HEK293 (cell line): ENCODE data around the gene PIGR.

ENCODE experiments used
- CTCF ChIA-PET: fragments of 350-600 bp; formaldehyde crosslinking; extraction: SDS; loops from one replicate; lab custom pipeline; 2021; ENCODE audit warnings: antibody characterized with exemption; lab: Yijun Ruan, JAX
- POLR2A ChIA-PET: fragments of 300-600 bp; formaldehyde crosslinking; extraction: SDS; loops from one replicate; lab custom pipeline; 2020; ENCODE audit warnings: antibody characterized with exemption, inconsistent platforms; lab: Yijun Ruan, JAX
- H3K27ac ChIP-seq: fragments of 200-500 bp; sonication (Bioruptor generic); 2 replicates; pipeline ENCODE4 v1.5.1; 2014; ENCODE audit warnings: low read depth, low read length, control low read depth, inconsistent platforms; ENCODE audit errors: extremely low read depth
- H3K36me3 ChIP-seq, 2 experiments: fragments of 200-500 bp in 1 of 2; sonication (Bioruptor generic) in 1 of 2; 1 replicate in 1 of 2; 2 replicates in 1 of 2; pipeline ENCODE4 v1.5.1; 2014 to 2017; ENCODE audit warnings: inconsistent platforms in 2 of 2, low read length in 2 of 2; ENCODE audit not compliant: control insufficient read depth in 2 of 2, insufficient read depth in 1 of 2
- H3K4me1 ChIP-seq: fragments of 200-500 bp; sonication (Bioruptor generic); 2 replicates; pipeline ENCODE4 v1.5.1; 2014; ENCODE audit warnings: mild to moderate bottlenecking, low read length, inconsistent platforms; ENCODE audit not compliant: control insufficient read depth, insufficient read depth
- H3K4me3 ChIP-seq: 2 replicates; pipeline ENCODE4 v1.5.1; 2011; ENCODE audit warnings: low read depth, mild to moderate bottlenecking, control low read depth, low read length, moderate library complexity
- H3K9me3 ChIP-seq: fragments of 200-500 bp; sonication (Bioruptor generic); 2 replicates; pipeline ENCODE4 v1.5.1; 2014; ENCODE audit warnings: low read depth, low read length, inconsistent platforms; ENCODE audit not compliant: control insufficient read depth, insufficient read depth
- GLI2 ChIP-seq: fragments of 450-650 bp; formaldehyde crosslinking; IDR thresholded peaks from 2 replicates; pipeline ENCODE4; 2017; ENCODE audit warnings: missing biosample characterization, missing genetic modification characterization, low read depth, borderline replicate concordance
- KLF10 ChIP-seq: fragments of 450-650 bp; IDR thresholded peaks from 2 replicates; pipeline ENCODE4 v1.5.1; 2018; ENCODE audit warnings: missing biosample characterization, mild to moderate bottlenecking, missing genetic modification characterization
- OSR2 ChIP-seq: fragments of 450-650 bp; formaldehyde crosslinking; IDR thresholded peaks from 2 replicates; pipeline ENCODE4 v1.5.1; 2016; ENCODE audit warnings: missing biosample characterization, missing genetic modification characterization
- OVOL3 ChIP-seq: fragments of 450-650 bp; formaldehyde crosslinking; IDR thresholded peaks from 2 replicates; pipeline ENCODE4 v1.5.1; 2016; ENCODE audit warnings: missing biosample characterization, missing genetic modification characterization
- SP7 ChIP-seq: fragments of 450-650 bp; formaldehyde crosslinking; IDR thresholded peaks from 2 replicates; pipeline ENCODE4 v1.5.1; 2016; ENCODE audit warnings: missing biosample characterization, missing genetic modification characterization
- ZFHX2 ChIP-seq: fragments of 450-650 bp; formaldehyde crosslinking; conservative IDR thresholded peaks from 2 replicates; pipeline ENCODE4 v1.5.1; 2016; ENCODE audit warnings: missing biosample characterization, missing genetic modification characterization
- ZNF10 ChIP-seq: fragments of 450-650 bp; formaldehyde crosslinking; IDR thresholded peaks from 2 replicates; pipeline ENCODE4 v1.5.1; 2017; ENCODE audit warnings: missing biosample characterization, missing genetic modification characterization
- ZNF112 ChIP-seq: fragments of 450-650 bp; formaldehyde crosslinking; IDR thresholded peaks from 2 replicates; pipeline ENCODE4 v1.5.0; 2017; ENCODE audit warnings: missing biosample characterization, missing genetic modification characterization
- ZNF16 ChIP-seq: fragments of 450-650 bp; formaldehyde crosslinking; IDR thresholded peaks from 2 replicates; pipeline ENCODE4 v1.5.1; 2016; ENCODE audit warnings: low read depth, missing biosample characterization, missing genetic modification characterization
- ZNF426 ChIP-seq: fragments of 450-650 bp; formaldehyde crosslinking; IDR thresholded peaks from 2 replicates; pipeline ENCODE4 v1.5.1; 2017; ENCODE audit warnings: missing biosample characterization, missing genetic modification characterization, mild to moderate bottlenecking, inconsistent platforms, moderate library complexity
- ZNF624 ChIP-seq: fragments of 450-650 bp; formaldehyde crosslinking; IDR thresholded peaks from 2 replicates; pipeline ENCODE4 v1.5.1; 2017; ENCODE audit warnings: missing biosample characterization, missing genetic modification characterization
- ZNF747 ChIP-seq: fragments of 450-650 bp; formaldehyde crosslinking; IDR thresholded peaks from 2 replicates; pipeline ENCODE4 v1.5.1; 2016; ENCODE audit warnings: missing biosample characterization, missing genetic modification characterization
- ZNF777 ChIP-seq: fragments of 450-650 bp; formaldehyde crosslinking; IDR thresholded peaks from 2 replicates; pipeline ENCODE4 v1.5.1; 2017; ENCODE audit warnings: missing biosample characterization, missing genetic modification characterization, borderline replicate concordance
- TF ChIP-seq, protein P1 (sequence below): fragments of 450-650 bp; formaldehyde crosslinking; IDR thresholded peaks from 2 replicates; pipeline ENCODE4 v1.5.1; 2017; ENCODE audit warnings: missing biosample characterization, missing genetic modification characterization
- TF ChIP-seq, protein P2 (sequence below): fragments of 450-650 bp; formaldehyde crosslinking; IDR thresholded peaks from 2 replicates; pipeline ENCODE4 v1.5.1; 2016; ENCODE audit warnings: missing biosample characterization, missing genetic modification characterization
- TF ChIP-seq, protein P3 (sequence below): fragments of 450-650 bp; formaldehyde crosslinking; IDR thresholded peaks from 2 replicates; pipeline ENCODE4 v1.5.1; 2017; ENCODE audit warnings: missing biosample characterization, mild to moderate bottlenecking, missing genetic modification characterization, moderate library complexity
- TF ChIP-seq, protein P4 (sequence below): fragments of 450-650 bp; formaldehyde crosslinking; IDR thresholded peaks from 2 replicates; pipeline ENCODE4 v1.5.1; 2016; ENCODE audit warnings: missing biosample characterization, missing genetic modification characterization
- TF ChIP-seq, protein P5 (sequence below): fragments of 450-650 bp; formaldehyde crosslinking; IDR thresholded peaks from 2 replicates; pipeline ENCODE4 v1.5.1; 2016; ENCODE audit warnings: missing biosample characterization, missing genetic modification characterization
- TF ChIP-seq, protein P6 (sequence below): fragments of 450-650 bp; formaldehyde crosslinking; conservative IDR thresholded peaks from 2 replicates; pipeline ENCODE4 v1.5.1; 2016; ENCODE audit warnings: low read depth, missing biosample characterization, missing genetic modification characterization

Gene PIGR

DNA sequence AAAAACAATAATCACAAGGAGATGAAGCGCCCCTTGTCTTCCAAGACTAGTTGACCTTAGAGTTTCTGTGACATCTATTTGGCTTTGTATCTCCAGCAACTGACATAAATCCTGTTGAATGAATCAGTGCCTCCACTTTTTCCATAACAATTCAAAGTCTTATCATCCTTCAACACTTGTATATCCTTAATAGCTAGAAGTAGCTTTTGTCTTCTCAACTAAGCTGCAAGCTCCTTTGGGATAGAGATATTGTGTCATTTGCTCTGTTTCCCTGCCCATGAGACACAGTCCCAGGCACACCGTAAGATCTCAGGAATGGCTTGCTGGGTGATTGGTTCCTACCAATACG lies 5.7 kb downstream of the PIGR start (continued):
- TF ChIP-seq, protein P1, sequence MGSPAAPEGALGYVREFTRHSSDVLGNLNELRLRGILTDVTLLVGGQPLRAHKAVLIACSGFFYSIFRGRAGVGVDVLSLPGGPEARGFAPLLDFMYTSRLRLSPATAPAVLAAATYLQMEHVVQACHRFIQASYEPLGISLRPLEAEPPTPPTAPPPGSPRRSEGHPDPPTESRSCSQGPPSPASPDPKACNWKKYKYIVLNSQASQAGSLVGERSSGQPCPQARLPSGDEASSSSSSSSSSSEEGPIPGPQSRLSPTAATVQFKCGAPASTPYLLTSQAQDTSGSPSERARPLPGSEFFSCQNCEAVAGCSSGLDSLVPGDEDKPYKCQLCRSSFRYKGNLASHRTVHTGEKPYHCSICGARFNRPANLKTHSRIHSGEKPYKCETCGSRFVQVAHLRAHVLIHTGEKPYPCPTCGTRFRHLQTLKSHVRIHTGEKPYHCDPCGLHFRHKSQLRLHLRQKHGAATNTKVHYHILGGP (tag by site-specific recombination) = no peak
- TF ChIP-seq, protein P2, sequence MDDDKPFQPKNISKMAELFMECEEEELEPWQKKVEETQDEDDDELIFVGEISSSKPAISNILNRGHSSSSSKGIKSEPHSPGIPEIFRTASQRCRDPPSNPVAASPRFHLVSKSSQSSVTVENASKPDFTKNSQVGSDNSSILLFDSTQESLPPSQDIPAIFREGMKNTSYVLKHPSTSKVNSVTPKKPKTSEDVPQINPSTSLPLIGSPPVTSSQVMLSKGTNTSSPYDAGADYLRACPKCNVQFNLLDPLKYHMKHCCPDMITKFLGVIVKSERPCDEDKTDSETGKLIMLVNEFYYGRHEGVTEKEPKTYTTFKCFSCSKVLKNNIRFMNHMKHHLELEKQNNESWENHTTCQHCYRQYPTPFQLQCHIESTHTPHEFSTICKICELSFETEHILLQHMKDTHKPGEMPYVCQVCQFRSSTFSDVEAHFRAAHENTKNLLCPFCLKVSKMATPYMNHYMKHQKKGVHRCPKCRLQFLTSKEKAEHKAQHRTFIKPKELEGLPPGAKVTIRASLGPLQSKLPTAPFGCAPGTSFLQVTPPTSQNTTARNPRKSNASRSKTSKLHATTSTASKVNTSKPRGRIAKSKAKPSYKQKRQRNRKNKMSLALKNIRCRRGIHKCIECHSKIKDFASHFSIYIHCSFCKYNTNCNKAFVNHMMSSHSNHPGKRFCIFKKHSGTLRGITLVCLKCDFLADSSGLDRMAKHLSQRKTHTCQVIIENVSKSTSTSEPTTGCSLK (tag by site-specific recombination) = no peak
- TF ChIP-seq, protein P3, sequence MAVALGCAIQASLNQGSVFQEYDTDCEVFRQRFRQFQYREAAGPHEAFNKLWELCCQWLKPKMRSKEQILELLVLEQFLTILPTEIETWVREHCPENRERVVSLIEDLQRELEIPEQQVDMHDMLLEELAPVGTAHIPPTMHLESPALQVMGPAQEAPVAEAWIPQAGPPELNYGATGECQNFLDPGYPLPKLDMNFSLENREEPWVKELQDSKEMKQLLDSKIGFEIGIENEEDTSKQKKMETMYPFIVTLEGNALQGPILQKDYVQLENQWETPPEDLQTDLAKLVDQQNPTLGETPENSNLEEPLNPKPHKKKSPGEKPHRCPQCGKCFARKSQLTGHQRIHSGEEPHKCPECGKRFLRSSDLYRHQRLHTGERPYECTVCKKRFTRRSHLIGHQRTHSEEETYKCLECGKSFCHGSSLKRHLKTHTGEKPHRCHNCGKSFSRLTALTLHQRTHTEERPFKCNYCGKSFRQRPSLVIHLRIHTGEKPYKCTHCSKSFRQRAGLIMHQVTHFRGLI (tag by site-specific recombination) = no peak
- no peak for TF ChIP-seq ZNF777 (tag by site-specific recombination)

DNA sequence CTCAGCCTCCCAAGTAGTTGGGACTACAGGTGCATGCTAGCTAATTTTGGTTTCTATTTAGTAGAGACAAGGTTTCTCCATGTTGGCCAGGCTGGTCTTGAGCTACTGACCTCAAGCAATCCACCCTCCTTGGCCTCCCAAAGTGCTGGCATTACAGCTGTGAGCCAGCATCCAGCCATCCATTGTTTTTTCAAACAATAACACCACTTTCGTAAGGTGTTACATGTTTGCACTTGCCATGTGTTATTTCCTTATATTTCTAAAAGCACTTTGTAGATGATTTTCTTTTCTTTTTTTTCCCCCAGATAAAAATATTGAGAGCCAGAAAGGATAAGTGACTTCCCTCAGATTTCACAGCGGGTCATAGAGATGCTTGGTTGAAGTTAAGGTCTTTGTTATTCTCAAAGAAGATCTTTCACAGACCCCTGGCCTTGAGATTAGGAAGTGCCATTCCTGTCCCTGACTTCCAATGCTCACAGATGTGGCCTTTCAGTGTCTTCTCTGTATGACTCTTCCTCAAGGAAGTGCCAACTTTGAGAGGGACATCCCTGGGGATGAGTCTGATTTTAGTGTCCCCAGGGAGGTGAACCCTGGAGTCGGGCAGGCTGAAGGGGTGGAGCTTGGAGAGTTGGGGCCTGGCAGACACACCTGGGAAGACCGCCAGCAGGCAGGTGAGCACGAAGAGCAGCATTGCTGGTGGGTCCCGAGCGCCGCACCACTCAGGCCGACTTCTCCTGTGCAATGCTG lies 6.3 kb downstream of the PIGR start:
- H3K4me3 ChIP-seq = no peak overlapping the region
- TF ChIP-seq, protein P4, sequence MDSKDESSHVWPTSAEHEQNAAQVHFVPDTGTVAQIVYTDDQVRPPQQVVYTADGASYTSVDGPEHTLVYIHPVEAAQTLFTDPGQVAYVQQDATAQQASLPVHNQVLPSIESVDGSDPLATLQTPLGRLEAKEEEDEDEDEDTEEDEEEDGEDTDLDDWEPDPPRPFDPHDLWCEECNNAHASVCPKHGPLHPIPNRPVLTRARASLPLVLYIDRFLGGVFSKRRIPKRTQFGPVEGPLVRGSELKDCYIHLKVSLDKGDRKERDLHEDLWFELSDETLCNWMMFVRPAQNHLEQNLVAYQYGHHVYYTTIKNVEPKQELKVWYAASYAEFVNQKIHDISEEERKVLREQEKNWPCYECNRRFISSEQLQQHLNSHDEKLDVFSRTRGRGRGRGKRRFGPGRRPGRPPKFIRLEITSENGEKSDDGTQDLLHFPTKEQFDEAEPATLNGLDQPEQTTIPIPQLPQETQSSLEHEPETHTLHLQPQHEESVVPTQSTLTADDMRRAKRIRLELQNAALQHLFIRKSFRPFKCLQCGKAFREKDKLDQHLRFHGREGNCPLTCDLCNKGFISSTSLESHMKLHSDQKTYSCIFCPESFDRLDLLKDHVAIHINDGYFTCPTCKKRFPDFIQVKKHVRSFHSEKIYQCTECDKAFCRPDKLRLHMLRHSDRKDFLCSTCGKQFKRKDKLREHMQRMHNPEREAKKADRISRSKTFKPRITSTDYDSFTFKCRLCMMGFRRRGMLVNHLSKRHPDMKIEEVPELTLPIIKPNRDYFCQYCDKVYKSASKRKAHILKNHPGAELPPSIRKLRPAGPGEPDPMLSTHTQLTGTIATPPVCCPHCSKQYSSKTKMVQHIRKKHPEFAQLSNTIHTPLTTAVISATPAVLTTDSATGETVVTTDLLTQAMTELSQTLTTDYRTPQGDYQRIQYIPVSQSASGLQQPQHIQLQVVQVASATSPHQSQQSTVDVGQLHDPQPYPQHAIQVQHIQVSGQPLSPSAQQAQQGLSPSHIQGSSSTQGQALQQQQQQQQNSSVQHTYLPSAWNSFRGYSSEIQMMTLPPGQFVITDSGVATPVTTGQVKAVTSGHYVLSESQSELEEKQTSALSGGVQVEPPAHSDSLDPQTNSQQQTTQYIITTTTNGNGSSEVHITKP (tag by site-specific recombination) = no peak
- TF ChIP-seq ZFHX2 (tag by site-specific recombination) (no peak), ZNF16 (tag by site-specific recombination) (no peak), OSR2 (no peak), ZNF112 (tag by site-specific recombination) (no peak), GLI2 (tag by site-specific recombination) (no peak), ZNF624 (tag by site-specific recombination) (no peak), KLF10 (tag by site-specific recombination) (no peak), SP7 (no peak), ZNF426 (no peak), ZNF747 (tag by site-specific recombination) (no peak), OVOL3 (tag by site-specific recombination) (no peak), ZNF10 (tag by site-specific recombination) (no peak)
- TF ChIP-seq, protein P5, sequence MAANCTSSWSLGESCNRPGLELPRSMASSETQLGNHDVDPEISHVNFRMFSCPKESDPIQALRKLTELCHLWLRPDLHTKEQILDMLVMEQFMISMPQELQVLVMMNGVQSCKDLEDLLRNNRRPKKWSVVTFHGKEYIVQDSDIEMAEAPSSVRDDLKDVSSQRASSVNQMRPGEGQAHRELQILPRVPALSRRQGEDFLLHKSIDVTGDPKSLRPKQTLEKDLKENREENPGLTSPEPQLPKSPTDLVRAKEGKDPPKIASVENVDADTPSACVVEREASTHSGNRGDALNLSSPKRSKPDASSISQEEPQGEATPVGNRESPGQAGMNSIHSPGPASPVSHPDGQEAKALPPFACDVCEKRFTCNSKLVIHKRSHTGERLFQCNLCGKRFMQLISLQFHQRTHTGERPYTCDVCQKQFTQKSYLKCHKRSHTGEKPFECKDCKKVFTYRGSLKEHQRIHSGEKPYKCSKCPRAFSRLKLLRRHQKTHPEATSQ = no peak
- TF ChIP-seq, protein P6, sequence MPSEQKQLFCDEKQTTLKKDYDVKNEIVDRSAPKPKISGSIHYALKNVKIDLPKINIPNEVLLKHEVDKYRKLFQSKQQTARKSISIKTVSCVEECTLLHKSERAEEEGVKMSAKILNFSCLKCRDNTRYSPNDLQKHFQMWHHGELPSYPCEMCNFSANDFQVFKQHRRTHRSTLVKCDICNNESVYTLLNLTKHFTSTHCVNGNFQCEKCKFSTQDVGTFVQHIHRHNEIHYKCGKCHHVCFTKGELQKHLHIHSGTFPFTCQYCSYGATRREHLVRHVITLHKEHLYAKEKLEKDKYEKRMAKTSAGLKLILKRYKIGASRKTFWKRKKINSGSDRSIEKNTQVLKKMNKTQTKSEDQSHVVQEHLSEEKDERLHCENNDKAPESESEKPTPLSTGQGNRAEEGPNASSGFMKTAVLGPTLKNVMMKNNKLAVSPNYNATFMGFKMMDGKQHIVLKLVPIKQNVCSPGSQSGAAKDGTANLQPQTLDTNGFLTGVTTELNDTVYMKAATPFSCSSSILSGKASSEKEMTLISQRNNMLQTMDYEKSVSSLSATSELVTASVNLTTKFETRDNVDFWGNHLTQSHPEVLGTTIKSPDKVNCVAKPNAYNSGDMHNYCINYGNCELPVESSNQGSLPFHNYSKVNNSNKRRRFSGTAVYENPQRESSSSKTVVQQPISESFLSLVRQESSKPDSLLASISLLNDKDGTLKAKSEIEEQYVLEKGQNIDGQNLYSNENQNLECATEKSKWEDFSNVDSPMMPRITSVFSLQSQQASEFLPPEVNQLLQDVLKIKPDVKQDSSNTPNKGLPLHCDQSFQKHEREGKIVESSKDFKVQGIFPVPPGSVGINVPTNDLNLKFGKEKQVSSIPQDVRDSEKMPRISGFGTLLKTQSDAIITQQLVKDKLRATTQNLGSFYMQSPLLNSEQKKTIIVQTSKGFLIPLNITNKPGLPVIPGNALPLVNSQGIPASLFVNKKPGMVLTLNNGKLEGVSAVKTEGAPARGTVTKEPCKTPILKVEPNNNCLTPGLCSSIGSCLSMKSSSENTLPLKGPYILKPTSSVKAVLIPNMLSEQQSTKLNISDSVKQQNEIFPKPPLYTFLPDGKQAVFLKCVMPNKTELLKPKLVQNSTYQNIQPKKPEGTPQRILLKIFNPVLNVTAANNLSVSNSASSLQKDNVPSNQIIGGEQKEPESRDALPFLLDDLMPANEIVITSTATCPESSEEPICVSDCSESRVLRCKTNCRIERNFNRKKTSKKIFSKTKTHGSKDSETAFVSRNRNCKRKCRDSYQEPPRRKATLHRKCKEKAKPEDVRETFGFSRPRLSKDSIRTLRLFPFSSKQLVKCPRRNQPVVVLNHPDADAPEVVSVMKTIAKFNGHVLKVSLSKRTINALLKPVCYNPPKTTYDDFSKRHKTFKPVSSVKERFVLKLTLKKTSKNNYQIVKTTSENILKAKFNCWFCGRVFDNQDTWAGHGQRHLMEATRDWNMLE (tag by site-specific recombination) = no peak
- TF ChIP-seq, all 188 proteins: peak for 0
- H3K27ac ChIP-seq = no peak overlapping the region
- H3K9me3 ChIP-seq = no peaks in the 10 kb centered on the region
- H3K4me1 ChIP-seq = peaks cover 9% of the 10 kb centered on the region
- CTCF ChIA-PET = interaction anchor here (1.3 kb wide), 1 partner anchor 44 kb away, joined by 4 read pairs; no protein-coding TSS in a partner anchor
- POLR2A ChIA-PET = no interaction called here
- H3K36me3 ChIP-seq = no peaks in the 10 kb centered on the region
